Measurements from ENCODE around the gene HOXA3.

Gene HOXA3

GRCh38 chr7:27186668-27187474 is 34.5 kb upstream of the HOXA3 start:
- TF ChIP-seq CTCF (conservative IDR thresholded peaks at IDR 0.05) (no peak), ZFX (IDR thresholded peaks at IDR 0.05) (no peak)
- no peak overlapping the region for H3K27ac ChIP-seq

- H3K27ac ChIP-seq, result no peak overlapping the region
- TF ChIP-seq CTCF (conservative IDR thresholded peaks at IDR 0.05), result no peak
- TF ChIP-seq ZFX (IDR thresholded peaks at IDR 0.05), result no peak
Measured at GRCh38 chr7:27185854-27186667, 33.7 kb upstream of the HOXA3 start.

DNA sequence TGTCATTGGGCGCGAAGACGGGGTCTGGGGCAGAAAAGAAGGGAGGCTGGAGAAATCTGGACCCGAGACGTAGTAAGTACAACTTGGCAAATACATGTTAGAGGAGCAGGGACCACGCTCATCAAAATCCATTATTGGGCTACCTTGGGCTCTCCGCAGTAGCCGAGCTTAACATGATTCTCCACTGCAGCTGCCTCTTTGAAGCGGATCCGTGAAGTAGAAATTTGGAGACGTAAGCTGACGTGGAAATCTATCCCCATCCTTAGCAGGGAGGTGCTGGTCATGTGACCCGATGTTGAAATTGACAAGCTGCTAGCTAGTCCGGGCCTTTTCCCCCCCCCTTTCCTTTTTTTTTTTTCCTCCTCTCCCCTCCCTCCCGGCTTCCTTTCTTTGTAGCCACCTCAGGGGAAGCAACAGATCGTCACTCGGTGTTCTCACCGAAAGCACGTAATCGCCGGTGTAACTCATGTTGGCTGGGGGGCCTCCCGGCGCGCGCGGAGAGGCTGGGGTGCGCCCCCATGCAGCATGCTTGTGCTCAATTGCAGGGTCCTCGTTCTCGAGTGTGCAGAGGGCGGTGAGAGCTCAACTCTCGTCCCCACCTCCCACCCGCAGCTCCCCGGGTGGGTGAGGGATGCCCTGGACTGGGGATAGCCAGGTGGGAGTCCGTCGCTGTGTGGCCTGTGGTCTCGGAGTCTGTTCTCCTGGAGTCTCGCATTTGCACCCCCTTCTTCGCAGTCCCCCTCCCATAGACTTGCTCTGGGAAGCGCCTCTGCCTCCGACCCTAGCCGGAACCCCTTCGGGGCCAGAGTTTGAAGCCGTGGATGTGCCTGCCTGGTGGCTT is 32.9 kb upstream of the HOXA3 start, which contains the start of gene HOXA11:
HOXA11 (minus strand) TSS at position 220 of the 841 bp plus-strand sequence; CDS start at position 132, 88 bp downstream.
- peak within 1 kb of the TSS; percentile 79 for H3K27ac ChIP-seq
- TF ChIP-seq ZFX (IDR thresholded peaks at IDR 0.05) (no peak), CTCF (conservative IDR thresholded peaks at IDR 0.05) (no peak)

- H3K27ac ChIP-seq, result peak overlapping the region; percentile 79
- TF ChIP-seq ZFX (IDR thresholded peaks at IDR 0.05) (peak; percentile 73; the same call in 1 of the 2 replicates), CTCF (conservative IDR thresholded peaks at IDR 0.05) (no peak)
Measured at GRCh38 chr7:27184337-27185012, 32.1 kb upstream of the HOXA3 start.

DNA sequence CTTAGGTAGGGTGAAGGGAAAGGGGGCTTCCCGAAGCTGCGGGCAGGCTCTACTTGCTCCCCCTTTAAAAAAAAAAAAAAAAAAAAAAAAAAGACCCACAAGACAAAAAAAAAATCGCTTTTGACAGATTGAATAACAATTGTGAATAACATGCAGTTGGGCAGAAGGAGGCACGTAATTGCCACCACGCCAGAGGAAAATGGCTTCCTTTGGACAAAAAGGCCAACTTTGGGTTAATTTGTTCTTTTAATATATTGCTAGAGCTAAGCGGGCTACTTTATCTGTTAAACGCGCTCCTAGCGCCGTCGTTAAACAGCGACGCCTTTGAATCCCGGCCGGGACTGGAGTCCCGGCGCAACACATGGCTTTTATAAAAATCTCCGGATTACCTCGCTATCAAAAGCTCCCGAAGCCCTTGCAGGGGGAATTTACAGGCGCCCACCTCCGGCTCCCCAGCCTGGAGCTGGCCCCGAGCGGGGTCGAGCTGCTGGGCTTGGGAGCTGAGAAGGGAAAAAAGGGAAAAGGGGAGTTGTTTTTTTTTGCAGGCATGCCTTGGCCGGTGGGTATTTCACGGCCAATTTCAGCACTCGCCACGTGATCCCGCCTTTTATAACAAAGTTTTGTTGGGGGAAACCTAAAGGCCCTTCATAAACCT is 31.4 kb upstream of the HOXA3 start:
- H3K27ac ChIP-seq, result peak overlapping the region; percentile 79
- TF ChIP-seq CTCF (conservative IDR thresholded peaks at IDR 0.05) (no peak), ZFX (IDR thresholded peaks at IDR 0.05) (no peak)
